HG03280 (cell line): ENCODE measurements around the gene AOPEP.
"Not testable (repeated sequence)": the region's sequence is repeated elsewhere in the genome, so short reads cannot be mapped to it uniquely, and the experiment has no call there.

Experiments
- ATAC-seq: cut with Tn5 transposase; IDR thresholded peaks from one replicate; pipeline ENCODE4 v1.9.1; 2021; ENCODE audit warnings: mild to moderate bottlenecking, moderate library complexity; ENCODE audit not compliant: unreplicated experiment

The AOPEP gene

DNA sequence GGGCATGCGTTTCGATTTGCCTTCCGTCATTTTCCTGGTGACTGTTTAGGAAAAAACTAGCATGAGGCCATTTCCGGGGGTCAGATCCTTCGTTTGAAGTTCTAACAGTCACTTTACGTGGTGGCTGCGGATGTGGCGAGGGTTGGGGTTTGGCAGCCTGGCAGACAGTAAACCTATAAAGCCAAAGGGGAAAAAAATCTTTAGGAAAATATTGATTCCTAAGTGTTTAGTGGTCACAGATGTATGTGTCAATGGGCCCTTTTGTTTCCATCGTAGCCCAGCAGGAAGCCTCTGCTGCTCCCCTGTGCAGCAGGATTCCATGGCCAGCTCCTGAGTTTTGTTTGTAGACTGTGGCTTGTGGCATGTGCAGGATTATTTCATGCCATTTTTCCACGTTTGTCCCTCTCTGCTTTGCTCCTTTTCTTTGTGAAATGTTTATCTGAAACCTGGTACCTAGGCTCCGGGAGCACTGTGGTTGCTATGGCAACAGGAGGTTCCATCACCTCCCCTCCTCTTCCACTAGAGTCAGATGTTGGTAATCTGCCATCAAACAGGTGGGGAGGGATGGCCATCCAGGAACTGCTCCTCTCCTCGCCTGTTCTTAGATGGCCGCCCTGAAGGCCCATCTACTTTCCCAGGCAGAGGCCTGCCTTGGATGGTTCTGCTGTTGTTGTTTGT is 202.3 kb downstream of the AOPEP start:
- no peak for ATAC-seq

DNA sequence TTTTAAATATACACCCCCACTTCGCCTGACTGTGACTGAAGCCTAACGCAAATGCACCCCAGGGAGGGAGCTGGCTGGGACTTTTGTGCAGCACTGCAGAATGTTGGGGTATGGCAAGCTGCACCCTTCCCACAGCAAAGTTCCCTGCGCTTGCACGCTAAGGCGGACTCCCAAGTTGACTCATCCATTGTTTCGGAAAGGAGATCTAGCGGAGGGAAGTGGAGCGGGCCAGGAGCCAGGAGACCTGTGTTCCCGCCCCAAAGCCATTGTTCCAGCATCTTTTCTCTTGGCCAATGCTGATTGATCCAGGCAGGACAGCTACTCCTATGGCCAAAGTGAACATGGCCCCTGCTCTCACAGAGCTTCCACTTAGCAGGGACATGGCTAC is 202.9 kb downstream of the AOPEP start:
- no peak for ATAC-seq

DNA sequence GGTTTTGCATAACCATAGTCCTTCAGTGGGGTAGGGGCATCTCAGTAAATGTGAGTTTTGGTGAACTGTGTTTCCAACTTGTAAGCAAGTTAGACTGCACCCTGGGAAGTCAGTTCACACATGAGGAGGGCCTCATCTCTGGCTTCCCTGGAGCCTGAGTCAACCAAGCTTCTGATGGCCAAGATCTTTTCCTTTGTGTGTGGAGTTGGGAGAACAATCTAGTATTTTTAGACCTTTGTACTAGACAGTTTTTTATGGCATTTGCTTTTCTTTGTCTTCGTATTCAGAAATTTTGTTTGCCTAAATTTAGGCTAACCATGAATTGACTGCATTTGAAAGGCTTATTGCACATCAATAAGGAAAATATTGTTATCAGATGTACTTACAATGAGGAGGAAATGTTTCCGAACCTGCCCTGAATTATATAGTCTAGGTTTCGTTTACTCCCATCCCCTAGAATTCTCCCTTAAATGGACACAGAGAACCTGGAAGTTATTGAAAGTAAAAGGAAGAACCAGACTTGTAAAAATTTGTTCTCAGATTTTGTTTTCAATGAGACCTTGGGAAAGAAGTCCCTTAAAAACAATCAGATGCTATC is 204.6 kb downstream of the AOPEP start:
- no peak for ATAC-seq

DNA sequence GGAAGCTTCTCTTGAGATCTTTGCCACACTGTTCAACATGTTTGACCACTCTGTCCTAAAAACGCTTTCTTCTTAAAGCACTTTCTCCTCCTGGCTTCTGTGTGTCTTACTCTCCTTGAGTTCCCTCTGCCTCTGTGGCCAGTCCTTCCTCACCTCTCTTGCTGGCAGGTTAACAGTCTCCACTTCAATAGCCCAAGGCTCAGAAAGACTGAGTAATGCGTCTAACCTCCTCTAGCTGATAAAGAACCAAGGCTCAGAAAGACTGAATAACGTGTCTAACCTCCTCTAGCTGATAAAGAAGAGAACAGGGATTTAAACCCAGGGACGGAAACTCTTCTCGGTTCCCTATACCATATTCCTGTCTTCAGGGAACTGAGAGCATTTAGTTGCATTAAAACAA is 205.2 kb downstream of the AOPEP start:
- ATAC-seq = no peak

DNA sequence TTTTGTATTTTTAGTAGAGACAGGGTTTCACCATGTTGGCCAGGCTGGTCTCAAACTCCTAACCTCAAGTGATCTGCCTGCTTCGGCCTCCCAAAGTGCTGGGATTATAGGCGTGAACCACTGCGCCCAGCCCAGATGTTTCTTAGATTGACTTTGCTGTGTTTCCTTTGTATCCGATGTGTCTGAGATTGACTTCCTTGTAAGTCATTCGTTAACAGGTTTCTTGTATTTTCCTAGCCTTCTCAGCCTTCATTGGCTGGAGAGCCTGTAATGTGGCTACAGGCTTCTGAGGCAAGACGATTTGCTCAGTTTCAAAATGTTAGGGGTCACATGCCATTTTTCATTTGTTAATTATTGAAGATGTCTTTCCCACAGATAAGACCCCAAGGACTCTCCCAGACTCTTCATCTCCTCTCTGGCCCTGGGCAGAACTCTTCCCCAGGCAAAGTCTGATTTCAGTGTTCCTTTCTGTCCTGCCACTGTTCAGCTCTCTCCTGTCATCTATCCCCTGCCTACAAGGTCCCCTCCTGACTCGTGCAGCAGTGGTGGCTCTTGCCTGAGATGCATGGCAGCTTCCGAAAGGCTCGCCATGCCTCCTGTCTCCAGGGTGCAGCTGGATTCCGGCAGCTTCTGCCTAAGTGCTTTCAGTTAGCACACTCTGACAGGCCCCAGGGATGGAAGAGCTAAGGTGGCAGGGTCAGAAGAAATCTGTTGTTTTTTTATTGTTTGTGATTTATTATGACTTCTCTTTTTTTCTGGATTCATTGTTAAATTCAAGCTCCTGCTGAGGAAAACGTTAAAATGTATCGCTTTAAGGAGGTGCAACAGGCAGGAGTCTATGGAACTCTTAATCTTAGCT is 206.4 kb downstream of the AOPEP start:
- no peak for ATAC-seq

DNA sequence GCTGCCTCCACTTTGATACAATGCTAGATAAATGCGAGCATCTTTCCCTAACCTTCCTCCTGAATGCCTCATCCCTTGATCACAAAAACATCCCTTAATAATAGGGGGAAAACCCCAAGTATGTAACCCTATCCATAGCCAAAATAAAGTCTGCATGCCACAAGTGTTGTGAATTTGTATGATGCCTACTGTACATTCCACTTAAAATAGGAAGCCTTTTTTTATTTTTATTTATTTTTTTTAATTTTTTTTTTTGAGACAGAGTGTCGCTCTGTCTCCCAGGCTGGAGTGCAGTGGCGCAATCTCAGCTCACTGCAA is 207.0 kb downstream of the AOPEP start:
- no peak for ATAC-seq

DNA sequence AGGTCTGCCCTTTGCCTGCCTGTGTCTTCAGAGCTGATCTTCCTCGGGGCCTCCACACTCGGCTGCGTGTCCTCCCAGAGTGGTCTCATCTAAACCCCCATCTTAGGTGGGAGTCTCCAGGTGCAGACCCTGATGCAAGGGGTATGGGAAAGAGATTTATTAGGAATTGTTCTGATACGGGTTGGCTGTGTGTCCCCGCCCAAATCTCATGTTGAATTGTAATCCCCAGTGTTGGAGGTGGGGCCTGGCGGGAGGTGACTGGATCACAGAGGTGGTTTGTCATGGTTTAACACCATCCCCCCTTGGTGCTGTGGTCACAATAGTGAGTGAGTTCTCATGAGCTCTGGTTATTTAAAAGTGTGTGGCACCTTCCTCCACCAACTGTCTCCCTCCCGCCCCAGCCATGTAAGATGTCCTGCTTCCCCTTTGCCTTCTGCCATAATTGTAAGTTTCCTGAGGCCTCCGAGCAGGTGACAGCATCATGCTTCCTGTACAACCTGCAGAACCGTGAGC is 208.4 kb downstream of the AOPEP start:
- ATAC-seq = no peak

DNA sequence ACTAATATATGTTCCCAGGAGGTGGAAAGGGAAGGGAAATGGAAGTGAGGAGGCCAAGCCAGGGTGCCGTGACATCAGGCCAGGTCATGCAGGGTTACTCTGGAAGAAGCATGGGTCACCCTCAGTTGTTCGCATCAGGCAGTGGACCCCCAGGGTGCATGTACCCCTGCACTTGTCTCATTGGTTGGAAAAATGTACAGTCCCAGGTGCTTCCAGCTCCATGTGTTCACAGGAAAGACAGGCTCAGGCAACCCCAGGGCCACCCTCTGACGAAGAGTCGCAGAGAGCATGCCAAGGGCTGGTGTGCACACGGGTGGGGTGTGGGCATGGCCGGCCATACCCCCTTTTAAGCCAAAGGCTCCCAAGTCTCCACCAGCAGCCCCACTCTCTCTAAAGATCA is 208.9 kb downstream of the AOPEP start:
- no peak for ATAC-seq

DNA sequence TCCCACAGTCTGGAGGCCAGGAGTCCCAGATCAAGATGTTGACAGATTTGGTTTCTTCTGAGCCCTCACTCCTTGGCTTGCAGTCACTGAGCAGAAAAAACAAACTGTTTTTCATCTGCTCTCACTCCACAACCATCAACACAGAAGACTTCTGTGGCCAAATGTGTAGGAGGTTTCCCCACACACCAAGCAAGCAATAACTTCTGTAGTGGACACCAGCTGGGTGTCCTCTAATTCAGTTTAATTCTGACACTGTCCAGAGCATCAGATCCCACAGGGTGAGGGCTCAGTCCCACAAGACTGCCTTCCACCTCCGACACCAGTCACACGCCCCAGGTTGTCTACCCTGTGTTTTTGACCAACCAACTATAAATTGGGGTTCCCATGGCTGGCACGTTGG is 209.9 kb downstream of the AOPEP start:
- no peak for ATAC-seq

DNA sequence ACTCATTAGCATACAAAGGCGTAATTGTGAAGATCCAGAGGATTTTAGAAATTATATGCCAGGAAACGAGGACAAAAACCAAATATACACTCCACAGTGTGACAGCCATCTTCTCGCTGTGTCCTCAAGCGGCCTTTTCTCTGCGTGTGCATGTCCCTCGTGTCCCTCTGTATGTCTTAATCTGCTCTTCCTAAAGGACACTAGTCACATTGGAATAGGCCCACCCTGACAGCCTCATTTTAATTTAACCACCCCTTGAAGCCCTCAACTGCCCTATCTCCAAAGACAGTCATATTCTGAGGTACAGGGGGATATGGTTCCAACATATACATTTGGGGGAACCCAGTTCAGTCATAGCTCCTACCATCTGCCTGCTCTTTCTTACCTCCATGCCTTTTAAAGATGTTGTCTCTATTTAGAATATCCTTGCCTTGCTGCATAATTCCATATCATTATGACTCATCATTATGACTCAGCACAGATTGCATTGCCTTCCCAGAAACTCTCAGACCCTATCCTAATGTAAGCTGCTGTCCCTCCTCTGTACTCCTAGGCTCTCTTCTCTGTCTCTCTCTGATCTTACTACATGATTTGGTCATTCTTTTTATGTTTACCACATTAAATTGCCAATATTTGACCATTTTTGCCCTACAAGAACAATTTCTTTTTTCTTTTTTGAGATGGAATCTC is 210.9 kb downstream of the AOPEP start:
- no peak for ATAC-seq

DNA sequence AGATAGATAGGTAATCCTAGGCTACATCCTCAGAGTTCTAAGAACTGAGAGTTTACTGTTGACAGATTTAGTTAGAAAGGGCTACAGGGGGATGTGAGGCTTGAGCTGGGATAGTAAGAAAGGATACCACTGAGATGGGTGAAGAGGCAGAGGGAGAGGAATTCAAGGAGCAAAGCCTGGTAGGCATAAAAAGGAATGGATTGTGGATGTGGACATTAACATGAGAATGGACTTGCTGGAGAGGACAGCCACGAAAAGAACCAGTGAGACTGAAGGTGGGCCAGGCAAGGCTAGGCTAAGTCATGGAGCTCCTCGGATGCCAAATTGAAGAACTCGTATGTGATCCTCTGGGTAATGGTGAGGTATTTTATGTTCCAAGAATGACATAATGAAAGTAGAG is 211.9 kb downstream of the AOPEP start:
- ATAC-seq = no peak

DNA sequence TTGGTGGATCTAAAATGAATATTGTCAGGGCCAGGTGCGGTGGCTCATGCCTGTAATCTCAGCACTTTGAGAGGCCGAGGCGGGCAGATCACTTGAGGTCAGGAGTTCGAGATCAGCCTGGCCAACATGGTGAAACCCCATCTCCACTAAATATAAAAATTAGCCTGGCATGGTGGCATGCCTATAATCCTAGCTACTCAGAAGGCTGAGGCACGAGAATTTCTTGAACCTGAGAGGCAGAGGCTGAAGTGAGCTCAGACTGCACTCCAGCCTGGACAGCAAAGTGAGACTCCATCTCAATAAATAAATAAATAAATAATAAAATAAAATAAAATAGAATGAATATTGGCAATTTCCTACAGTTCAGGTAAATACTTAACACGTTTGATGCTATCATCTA is 213.8 kb downstream of the AOPEP start:
- ATAC-seq = not testable (repeated sequence)

DNA sequence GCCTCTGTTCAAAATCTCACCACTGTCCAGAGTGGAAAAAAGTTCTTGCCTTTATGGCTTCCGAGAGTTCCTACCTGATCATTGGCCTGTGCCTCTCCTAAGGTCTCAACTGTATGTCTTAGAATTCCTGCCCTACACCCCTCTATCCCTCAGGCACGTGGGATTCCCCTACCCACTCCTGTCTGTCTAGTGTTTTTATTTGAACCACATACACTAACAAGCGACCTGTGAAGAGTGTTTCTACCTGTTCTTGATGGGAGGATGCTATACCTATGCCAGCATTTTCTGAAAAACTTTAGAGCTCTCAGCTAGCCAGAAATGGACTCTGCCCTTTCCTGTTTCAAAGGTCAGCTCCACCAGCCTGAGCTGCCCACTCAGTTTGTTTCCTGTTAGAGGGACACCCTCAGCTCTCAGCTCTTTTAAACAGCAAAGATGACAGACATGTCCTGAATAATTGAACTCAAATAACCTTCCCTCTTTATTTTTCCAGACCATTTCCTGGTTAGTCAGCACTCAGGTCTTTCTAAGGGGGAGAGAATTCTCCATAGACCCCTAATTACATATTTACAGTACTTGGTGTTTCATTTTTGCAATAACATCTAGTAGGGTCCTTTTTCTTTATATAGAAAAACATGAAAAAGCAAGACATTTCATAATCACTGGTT is 214.8 kb downstream of the AOPEP start:
- ATAC-seq = no peak

DNA sequence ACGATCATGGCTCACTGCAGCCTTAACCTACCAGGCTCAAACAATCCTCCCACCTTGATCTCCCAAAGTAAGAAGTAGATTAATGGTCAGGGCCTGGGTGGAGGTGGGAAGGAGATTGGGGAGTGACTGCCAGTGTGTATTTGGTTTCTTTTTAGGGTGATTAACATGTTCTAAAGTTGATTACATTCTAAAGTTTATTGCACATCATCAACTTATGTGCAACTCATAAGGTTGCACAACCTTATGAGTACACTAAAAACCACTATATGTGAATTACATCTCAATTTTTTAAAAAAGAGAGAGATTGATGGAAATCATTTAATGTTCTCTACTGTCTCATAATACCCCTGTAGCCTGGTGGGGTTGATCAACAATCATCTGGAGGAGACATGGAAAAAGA is 218.1 kb downstream of the AOPEP start:
- ATAC-seq = no peak

DNA sequence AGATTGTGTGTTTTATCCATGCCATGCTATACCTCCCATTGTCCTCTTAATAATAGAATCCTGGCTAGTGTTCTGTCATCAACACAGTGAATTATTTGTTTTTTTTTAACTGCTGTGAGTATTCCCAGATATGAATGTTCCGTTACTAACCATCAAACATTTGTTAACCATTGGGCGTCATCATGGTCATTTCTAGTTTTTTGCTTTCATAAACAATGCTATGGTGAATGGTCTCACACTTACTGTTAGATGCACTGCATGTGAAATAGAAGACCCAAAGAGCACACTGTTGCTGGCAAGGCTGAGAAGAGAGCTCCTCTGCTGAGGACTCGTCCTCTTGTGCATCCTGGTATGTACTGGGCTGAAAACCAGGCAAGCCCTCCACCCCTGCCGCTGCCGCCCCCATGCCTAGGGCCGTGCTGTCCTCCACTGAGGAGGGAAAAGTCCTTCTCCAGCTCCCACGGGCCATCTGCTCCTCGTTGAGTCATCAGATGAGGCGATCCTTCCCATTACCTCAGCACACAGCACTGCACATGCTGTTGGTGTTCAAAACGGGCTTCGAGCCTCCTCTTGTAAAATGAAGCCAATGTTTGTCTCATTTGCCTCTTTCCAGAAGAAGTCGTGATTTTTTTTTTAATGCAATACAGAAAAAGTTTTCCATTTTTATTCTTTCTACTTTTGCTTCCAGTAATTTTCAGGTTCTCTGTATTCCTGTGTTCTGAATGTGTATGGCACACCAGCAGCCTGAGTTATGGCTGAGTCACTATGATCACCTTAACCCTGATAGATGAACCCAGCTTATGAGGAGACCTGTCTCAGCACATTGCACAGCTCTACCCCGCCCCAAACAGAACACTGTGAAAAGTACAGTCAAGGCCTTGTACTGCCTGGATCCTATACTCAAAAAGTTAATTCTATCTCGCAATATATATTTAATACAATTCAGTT is 219.0 kb downstream of the AOPEP start:
- no peak for ATAC-seq

DNA sequence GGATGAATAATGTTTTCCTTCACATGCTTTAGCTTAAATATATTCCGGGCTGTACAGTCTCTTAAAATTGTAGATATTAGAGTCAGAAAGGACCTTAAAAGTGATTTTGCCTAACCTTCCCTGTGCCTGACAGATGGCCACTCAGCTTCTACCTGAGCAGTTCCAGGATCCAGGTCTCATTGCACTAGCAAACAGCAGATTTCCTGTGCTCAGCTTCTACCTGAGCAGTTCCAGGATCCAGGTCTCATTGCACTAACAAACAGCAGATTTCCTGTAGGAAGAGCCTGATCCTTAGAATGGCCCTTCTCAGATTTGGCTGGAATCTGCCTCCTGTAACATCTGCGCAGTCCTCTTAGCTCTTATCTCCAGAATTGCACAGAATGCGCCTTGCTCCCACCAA is 219.8 kb downstream of the AOPEP start:
- ATAC-seq = no peak

DNA sequence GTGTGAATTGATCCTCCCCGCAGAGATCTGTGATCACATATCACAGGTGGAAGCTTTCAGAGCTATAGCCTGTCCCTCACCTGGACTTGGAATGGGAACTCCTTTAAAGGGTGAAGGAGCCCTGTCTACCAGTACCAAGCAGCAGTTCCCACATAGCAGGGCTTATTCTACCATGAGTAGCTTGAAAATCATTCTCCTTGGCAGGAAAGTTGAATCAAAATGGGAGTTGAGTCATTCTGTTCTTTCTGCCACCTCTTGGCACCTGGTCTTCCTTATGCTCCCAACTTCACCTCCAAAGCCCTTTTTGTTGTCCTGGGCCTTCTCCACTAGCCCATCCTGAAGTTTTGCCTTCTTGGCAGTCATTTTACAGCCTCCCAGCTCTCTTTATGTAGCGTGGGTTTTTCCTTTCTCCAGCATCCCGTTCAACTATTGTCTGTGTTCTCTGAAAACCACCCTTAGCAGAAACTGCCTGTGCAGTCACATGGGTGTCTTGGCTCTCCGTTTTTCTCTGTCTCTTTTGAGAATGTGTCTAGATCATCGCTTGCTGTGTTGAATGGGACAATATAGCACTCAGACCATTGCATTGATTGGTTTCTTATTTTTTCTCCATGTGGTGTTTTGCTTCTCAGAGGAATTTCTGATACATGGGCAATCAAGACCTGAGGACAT is 222.2 kb downstream of the AOPEP start:
- ATAC-seq = no peak

DNA sequence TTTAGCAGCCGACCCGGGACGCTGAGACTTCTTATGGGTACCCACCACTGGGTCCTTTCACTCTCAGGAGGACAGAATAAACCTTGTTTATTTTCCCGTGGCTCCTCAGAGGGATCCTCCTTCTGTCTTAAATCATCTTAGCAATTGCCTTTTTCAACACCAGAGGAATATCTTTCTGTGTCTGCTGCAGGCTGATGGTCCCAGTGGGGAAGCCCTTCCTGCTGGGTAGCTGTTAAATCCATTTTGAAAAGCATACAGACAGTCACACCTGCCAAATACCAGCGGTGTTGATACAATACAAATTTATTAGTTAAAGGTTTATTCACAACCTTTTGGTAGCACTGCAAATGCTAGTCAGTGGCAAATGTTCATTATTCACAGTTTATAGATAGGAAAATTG is 222.9 kb downstream of the AOPEP start:
- ATAC-seq = no peak

DNA sequence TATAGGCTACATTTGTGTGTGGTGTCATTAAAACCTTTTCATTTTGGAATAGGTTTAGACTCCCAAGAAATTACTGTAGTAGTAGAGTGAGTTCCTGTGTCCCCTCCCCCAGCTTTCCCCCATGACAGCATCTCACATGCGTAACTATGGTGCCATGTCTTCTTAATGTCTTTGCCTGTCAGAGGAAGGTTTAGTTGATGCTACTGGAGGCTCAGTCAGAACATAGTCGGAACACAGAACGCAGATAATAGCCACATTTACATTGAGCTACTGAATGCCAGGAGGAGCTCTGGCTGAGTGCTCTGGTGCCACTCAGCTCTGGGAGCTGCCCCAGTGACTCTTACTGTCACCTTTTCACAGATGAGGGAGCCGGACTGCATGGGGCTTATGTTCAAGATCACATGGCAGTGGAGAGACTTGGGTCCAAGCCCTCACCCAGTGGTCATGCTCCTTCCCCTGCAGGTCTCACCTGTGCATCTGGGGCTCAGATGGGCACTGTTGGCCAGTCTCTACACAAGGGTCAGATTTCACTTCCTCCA is 223.6 kb downstream of the AOPEP start:
- no peak for ATAC-seq
